Chondrocyte (in vitro differentiated cells): ENCODE results near the gene BLOC1S6. TPM values are rescaled to one million over a fixed set of nuclear protein-coding genes. Genes with fewer than 3 reads are reported as not detected.
A peak's percentile ranks its signal among the peaks of the same experiment; 100 is the strongest.

Experiments
- DNase-seq: peaks from one replicate; pipeline ENCODE4 v3.0.0; 2021; ENCODE audit warnings: mixed read lengths, low spot score
- H3K27ac Mint-ChIP-seq: one replicate; pipeline ENCODE4 v1.8.0; 2021; ENCODE audit warnings: mild to moderate bottlenecking, moderate library complexity, mixed read lengths; ENCODE audit not compliant: unreplicated experiment
- H3K27me3 Mint-ChIP-seq: 2 replicates; pipeline ENCODE4 v1.8.0; 2021; ENCODE audit warnings: low read depth, mixed read lengths
- H3K36me3 Mint-ChIP-seq: 2 replicates; pipeline ENCODE4 v1.8.0; 2021; ENCODE audit warnings: low read depth, mixed read lengths
- H3K4me1 Mint-ChIP-seq: 2 replicates; pipeline ENCODE4 v1.8.0; 2021; ENCODE audit warnings: low read depth, mild to moderate bottlenecking, mixed read lengths
- H3K4me3 Mint-ChIP-seq: one replicate; pipeline ENCODE4 v1.8.0; 2021; ENCODE audit warnings: mild to moderate bottlenecking, moderate library complexity, mixed read lengths; ENCODE audit not compliant: unreplicated experiment
- H3K9me3 Mint-ChIP-seq: 2 replicates; pipeline ENCODE4 v1.8.0; 2021; ENCODE audit warnings: low read depth, mixed read lengths
- CTCF ChIP-seq: fragments of 200-600 bp; sonication (generic); IDR thresholded peaks from 2 replicates; pipeline ENCODE4 v1.5.0; 2021; ENCODE audit warnings: antibody characterized with exemption, mild to moderate bottlenecking, moderate library complexity
- total RNA-seq: library from RNA; stranded (reverse); gene quantifications from 3 replicates; pipeline ENCODE4 v1.2.1, GENCODE V29; 2021

Gene BLOC1S6
- total RNA-seq, 1 donor from 2014 or later, result 51.4 TPM

DNA sequence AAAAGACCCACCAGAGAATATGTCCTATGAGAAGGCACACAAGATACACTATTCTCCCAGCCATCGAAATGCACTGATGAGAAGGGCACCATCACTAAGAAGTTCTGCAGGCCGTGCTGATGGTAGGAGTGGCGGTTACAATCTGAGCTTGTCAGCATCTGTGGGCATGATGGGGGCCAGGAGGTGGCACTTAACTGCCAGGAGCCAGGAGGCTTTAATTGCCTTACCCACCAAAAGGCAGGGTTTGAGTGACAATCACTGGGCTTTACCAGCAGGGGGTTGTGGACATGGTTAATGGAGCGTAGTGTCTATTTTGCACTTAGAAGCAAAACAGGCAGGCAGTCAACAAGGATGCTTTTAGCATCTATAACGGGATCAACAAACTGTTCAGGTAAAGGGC, 31.6 kb downstream of the BLOC1S6 start:
- Mint-ChIP-seq H3K36me3 (peaks cover 8% of the 10 kb centered on the region), H3K4me3 (no peak overlapping the region), H3K27ac (no peak overlapping the region), H3K4me1 (no peaks in the 10 kb centered on the region), H3K27me3 (no peaks in the 10 kb centered on the region), H3K9me3 (peaks cover 4% of the 10 kb centered on the region)
- DNase-seq, result no peak
- no peak for TF ChIP-seq CTCF

DNA sequence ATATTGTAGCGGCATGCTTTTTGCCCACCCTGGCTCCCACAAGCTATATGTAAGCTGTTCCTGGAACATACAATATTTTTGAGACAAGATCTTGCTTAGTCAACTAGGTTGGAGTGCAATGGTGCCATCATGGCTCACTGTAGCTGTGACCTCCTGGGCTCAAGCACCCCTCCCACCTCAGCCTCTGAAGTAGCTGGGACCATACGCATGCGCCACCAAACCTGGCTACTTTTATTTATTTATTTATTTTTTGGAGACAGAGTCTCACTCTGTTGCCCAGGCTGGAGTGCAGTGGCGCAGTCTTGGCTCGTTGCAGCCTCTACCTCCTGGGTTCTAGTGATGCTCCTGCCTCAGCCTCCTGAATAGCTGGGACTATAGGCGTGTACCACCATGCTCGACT, 41.0 kb downstream of the BLOC1S6 start:
- H3K4me3 Mint-ChIP-seq, result no peak overlapping the region
- H3K36me3 Mint-ChIP-seq, result peaks cover 16% of the 10 kb centered on the region
- DNase-seq, result no peak
- TF ChIP-seq CTCF, result no peak
- peaks cover 5% of the 10 kb centered on the region for H3K4me1 Mint-ChIP-seq
- H3K27me3 Mint-ChIP-seq, result no peaks in the 10 kb centered on the region
- H3K9me3 Mint-ChIP-seq, result peaks cover 21% of the 10 kb centered on the region
- no peak overlapping the region for H3K27ac Mint-ChIP-seq

- Mint-ChIP-seq H3K36me3 (peaks cover 7% of the 10 kb centered on the region), H3K27ac (peak overlapping the region; percentile 23), H3K4me1 (peaks cover 13% of the 10 kb centered on the region), H3K9me3 (peaks cover 15% of the 10 kb centered on the region), H3K27me3 (no peaks in the 10 kb centered on the region), H3K4me3 (peak overlapping the region; percentile 6)
- DNase-seq, result no peak
- no peak for TF ChIP-seq CTCF
Measured at GRCh38 chr15:45630917-45631691, 43.9 kb downstream of the BLOC1S6 start.

GRCh38 chr15:45631776-45632175, 44.6 kb downstream of the BLOC1S6 start:
- no peak overlapping the region for H3K4me3 Mint-ChIP-seq
- no peak for TF ChIP-seq CTCF
- peaks cover 8% of the 10 kb centered on the region for H3K9me3 Mint-ChIP-seq
- peaks cover 14% of the 10 kb centered on the region for H3K4me1 Mint-ChIP-seq
- H3K36me3 Mint-ChIP-seq, result peaks cover 4% of the 10 kb centered on the region
- H3K27me3 Mint-ChIP-seq, result no peaks in the 10 kb centered on the region
- no peak for DNase-seq
- peak overlapping the region; percentile 23 for H3K27ac Mint-ChIP-seq

- no peak for DNase-seq
- peak within 1 kb of the TSS; percentile 89 for H3K4me3 Mint-ChIP-seq
- H3K36me3 Mint-ChIP-seq, result no peaks in the 10 kb centered on the region
- H3K27me3 Mint-ChIP-seq, result no peaks in the 10 kb centered on the region
- H3K9me3 Mint-ChIP-seq, result peaks cover 3% of the 10 kb centered on the region
- peak within 1 kb of the TSS; percentile 69 for H3K27ac Mint-ChIP-seq
- H3K4me1 Mint-ChIP-seq, result peaks cover 34% of the 10 kb centered on the region
- TF ChIP-seq CTCF, result no peak
Measured at GRCh38 chr15:45634432-45635190, 47.4 kb downstream of the BLOC1S6 start, which contains the start of gene SQOR. Gene SQOR (plus strand): TSS chr15:45635029. CDS start chr15:45658924, 23,895 bp downstream.
